Measurements from ENCODE around the gene OR11H12. TPM values are rescaled to one million over a fixed set of nuclear protein-coding genes. Genes with fewer than 3 reads are reported as not detected.
"Not testable (repeated sequence)": the region's sequence is repeated elsewhere in the genome, so short reads cannot be mapped to it uniquely, and the experiment has no call there.

The OR11H12 gene
- total RNA-seq (2014; rRNA removed; shearing (Covaris generic)) (not detected in 2 replicates), polyA plus RNA-seq (2016; fragmentation: Nextera tagmentation; extraction: Ambion mirVana) (not detected in 2 replicates)
- long read RNA-seq: 0 reads

- not testable (repeated sequence) for H3K4me3 Mint-ChIP-seq, ATAC-seq
Observed at GRCh38 chr14:18600817-18601216, at the start of gene OR11H12. TSS of gene OR11H12 (plus strand) at chr14:18601117. CDS start at chr14:18601117, 0 bp downstream.

GRCh38 chr14:18582908-18583307 lies 18.0 kb upstream of the OR11H12 start:
- not testable (repeated sequence) for H3K79me2 ChIP-seq (replicated peaks; ENCODE audit: insufficient read depth); H3K4me3 Mint-ChIP-seq; H3K27ac ChIP-seq (ENCODE audit: low read depth); H4K20me1 ChIP-seq (replicated peaks; ENCODE audit: insufficient read depth); H3K27ac Mint-ChIP-seq; H3K4me3 ChIP-seq; H3K4me1 Mint-ChIP-seq; H3K9me2 ChIP-seq (ENCODE audit: insufficient read depth); H3K4me2 ChIP-seq; H3F3A ChIP-seq (replicated peaks; ENCODE audit: low read depth); H3K27me3 Mint-ChIP-seq (ENCODE audit: insufficient read depth, low read depth, poor library complexity); H3K4me1 ChIP-seq (ENCODE audit: insufficient read depth); DNase-seq (ENCODE audit: low spot score); H3K36me3 ChIP-seq (ENCODE audit: insufficient read depth); H3K36me3 Mint-ChIP-seq (ENCODE audit: low read depth); H2AFZ ChIP-seq; H3K27me3 ChIP-seq (ENCODE audit: insufficient read depth); ATAC-seq
- H3K9me3 Mint-ChIP-seq: peaks cover 12% of the 10 kb centered on the region

More at GRCh38 chr14:18600817-18601216, at the start of gene OR11H12:
- H3K4me3 ChIP-seq; H3K4me1 ChIP-seq (ENCODE audit: insufficient read depth); H3K27me3 ChIP-seq (ENCODE audit: insufficient read depth); H3K27ac ChIP-seq (ENCODE audit: low read depth); H3K4me2 ChIP-seq; H3F3A ChIP-seq (replicated peaks; ENCODE audit: low read depth); H3K36me3 Mint-ChIP-seq (ENCODE audit: low read depth); H3K9me2 ChIP-seq (ENCODE audit: insufficient read depth); H3K27ac Mint-ChIP-seq; H3K36me3 ChIP-seq (ENCODE audit: insufficient read depth); H3K9me3 Mint-ChIP-seq; H3K27me3 Mint-ChIP-seq (ENCODE audit: insufficient read depth, low read depth, poor library complexity); H2AFZ ChIP-seq; H3K4me1 Mint-ChIP-seq; H3K79me2 ChIP-seq (replicated peaks; ENCODE audit: insufficient read depth); H4K20me1 ChIP-seq (replicated peaks; ENCODE audit: insufficient read depth); DNase-seq (ENCODE audit: low spot score): not testable (repeated sequence)

GRCh38 chr14:18626610-18627213 lies 25.8 kb downstream of the OR11H12 start:
- peaks cover 15% of the 10 kb centered on the region for H3K9me3 Mint-ChIP-seq
- not testable (repeated sequence) for H3K4me3 ChIP-seq; H3K27ac Mint-ChIP-seq; H3K4me2 ChIP-seq; H4K20me1 ChIP-seq (replicated peaks; ENCODE audit: insufficient read depth); H3K36me3 Mint-ChIP-seq (ENCODE audit: low read depth); H3K79me2 ChIP-seq (replicated peaks; ENCODE audit: insufficient read depth); H3K27ac ChIP-seq (ENCODE audit: low read depth); H3K36me3 ChIP-seq (ENCODE audit: insufficient read depth); H3K4me1 Mint-ChIP-seq; DNase-seq (ENCODE audit: low spot score); H3F3A ChIP-seq (replicated peaks; ENCODE audit: low read depth); H3K27me3 ChIP-seq (ENCODE audit: insufficient read depth); H3K4me3 Mint-ChIP-seq; H3K9me2 ChIP-seq (ENCODE audit: insufficient read depth); H3K27me3 Mint-ChIP-seq (ENCODE audit: insufficient read depth, low read depth, poor library complexity); H2AFZ ChIP-seq; H3K4me1 ChIP-seq (ENCODE audit: insufficient read depth); ATAC-seq

- H3K9me2 ChIP-seq (ENCODE audit: insufficient read depth); DNase-seq (ENCODE audit: low spot score); H4K20me1 ChIP-seq (replicated peaks; ENCODE audit: insufficient read depth); H3K4me1 Mint-ChIP-seq; H3K4me1 ChIP-seq (ENCODE audit: insufficient read depth); H3K27ac Mint-ChIP-seq; H3K27me3 ChIP-seq (ENCODE audit: insufficient read depth); H3K4me2 ChIP-seq; ATAC-seq; H3K27ac ChIP-seq (ENCODE audit: low read depth); H3F3A ChIP-seq (replicated peaks; ENCODE audit: low read depth); H2AFZ ChIP-seq; H3K36me3 ChIP-seq (ENCODE audit: insufficient read depth); H3K36me3 Mint-ChIP-seq (ENCODE audit: low read depth); H3K79me2 ChIP-seq (replicated peaks; ENCODE audit: insufficient read depth); H3K4me3 Mint-ChIP-seq; H3K4me3 ChIP-seq; H3K27me3 Mint-ChIP-seq (ENCODE audit: insufficient read depth, low read depth, poor library complexity): not testable (repeated sequence)
- H3K9me3 Mint-ChIP-seq: peaks cover 13% of the 10 kb centered on the region
Observed at GRCh38 chr14:18636066-18636465, 35.1 kb downstream of the OR11H12 start.

- not testable (repeated sequence) for H3F3A ChIP-seq (replicated peaks; ENCODE audit: low read depth); H2AFZ ChIP-seq; H3K4me2 ChIP-seq; H3K4me3 Mint-ChIP-seq; H3K36me3 Mint-ChIP-seq (ENCODE audit: low read depth); H3K79me2 ChIP-seq (replicated peaks; ENCODE audit: insufficient read depth); H3K36me3 ChIP-seq (ENCODE audit: insufficient read depth); H4K20me1 ChIP-seq (replicated peaks; ENCODE audit: insufficient read depth); H3K27me3 Mint-ChIP-seq (ENCODE audit: insufficient read depth, low read depth, poor library complexity); H3K27ac Mint-ChIP-seq; H3K4me1 Mint-ChIP-seq; DNase-seq (ENCODE audit: low spot score); H3K4me3 ChIP-seq; H3K9me2 ChIP-seq (ENCODE audit: insufficient read depth); H3K27ac ChIP-seq (ENCODE audit: low read depth); H3K27me3 ChIP-seq (ENCODE audit: insufficient read depth); H3K4me1 ChIP-seq (ENCODE audit: insufficient read depth); ATAC-seq
- H3K9me3 Mint-ChIP-seq: peaks cover 16% of the 10 kb centered on the region
Observed at GRCh38 chr14:18638032-18638431, 37.1 kb downstream of the OR11H12 start.

- ATAC-seq; H3K79me2 ChIP-seq (replicated peaks; ENCODE audit: insufficient read depth); H3K4me2 ChIP-seq; H3K27ac Mint-ChIP-seq; H3K4me1 ChIP-seq (ENCODE audit: insufficient read depth); H3K4me1 Mint-ChIP-seq; H3K27ac ChIP-seq (ENCODE audit: low read depth); H3K4me3 Mint-ChIP-seq; H2AFZ ChIP-seq; H3K36me3 Mint-ChIP-seq (ENCODE audit: low read depth); H3K27me3 Mint-ChIP-seq (ENCODE audit: insufficient read depth, low read depth, poor library complexity); DNase-seq (ENCODE audit: low spot score); H3F3A ChIP-seq (replicated peaks; ENCODE audit: low read depth); H3K36me3 ChIP-seq (ENCODE audit: insufficient read depth); H3K9me2 ChIP-seq (ENCODE audit: insufficient read depth); H3K4me3 ChIP-seq; H4K20me1 ChIP-seq (replicated peaks; ENCODE audit: insufficient read depth); H3K27me3 ChIP-seq (ENCODE audit: insufficient read depth): not testable (repeated sequence)
- H3K9me3 Mint-ChIP-seq: peaks cover 12% of the 10 kb centered on the region
Observed at GRCh38 chr14:18638785-18639184, 37.9 kb downstream of the OR11H12 start.
